HG03280 (cell line): ENCODE measurements around the gene CSF2.

ENCODE experiments used
- ATAC-seq: cut with Tn5 transposase; IDR thresholded peaks from one replicate; pipeline ENCODE4 v1.9.1; 2021; ENCODE audit warnings: mild to moderate bottlenecking, moderate library complexity; ENCODE audit not compliant: unreplicated experiment

The CSF2 gene

DNA sequence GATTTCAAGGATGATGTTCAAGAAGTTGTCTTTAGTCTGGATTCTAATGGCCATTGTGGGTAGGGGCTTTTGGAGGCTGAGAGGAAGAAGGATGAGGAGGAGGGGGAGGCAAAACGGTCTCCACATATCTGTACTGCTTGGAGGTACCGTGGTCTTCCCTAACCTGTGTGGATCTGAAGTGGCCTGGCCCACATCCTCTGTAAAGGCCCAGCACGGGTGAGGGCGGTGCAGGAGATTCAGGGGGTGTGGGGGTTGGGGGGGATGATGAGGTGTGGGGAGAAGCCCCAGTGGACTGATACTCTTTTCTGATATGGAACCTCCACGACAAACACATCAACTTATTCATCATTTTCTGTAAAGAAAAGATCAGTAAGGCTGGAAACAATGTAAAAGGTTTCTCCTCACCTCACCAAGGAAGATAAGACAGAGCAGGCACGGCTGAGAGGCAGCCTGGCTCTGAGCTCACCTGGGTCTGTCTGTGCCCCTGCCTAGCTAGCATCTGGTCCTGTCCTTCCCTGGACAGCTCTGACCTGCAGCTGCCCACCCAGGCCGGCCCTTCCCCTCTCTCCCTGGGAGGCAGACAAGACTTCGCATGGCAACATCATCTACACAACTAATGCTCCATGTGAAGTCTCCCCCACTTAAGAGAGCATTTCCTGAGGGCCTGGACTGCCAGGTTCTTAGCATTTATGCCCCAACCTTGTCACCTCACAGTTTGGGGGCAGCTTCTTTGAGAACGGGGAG is 18.7 kb upstream of the CSF2 start:
- no peak for ATAC-seq

GRCh38 chr5:132055441-132055807 is 18.2 kb upstream of the CSF2 start:
- ATAC-seq = no peak

- ATAC-seq = no peak
These were observed 17.6 kb upstream of the CSF2 start for GRCh38 chr5:132055808-132056609.

GRCh38 chr5:132056610-132057497 is 16.7 kb upstream of the CSF2 start:
- ATAC-seq = no peak

- ATAC-seq = no peak
These were observed 15.9 kb upstream of the CSF2 start for GRCh38 chr5:132057498-132058255.

GRCh38 chr5:132058646-132059042 is 14.9 kb upstream of the CSF2 start:
- no peak for ATAC-seq

GRCh38 chr5:132059043-132059695 is 14.4 kb upstream of the CSF2 start:
- no peak for ATAC-seq

DNA sequence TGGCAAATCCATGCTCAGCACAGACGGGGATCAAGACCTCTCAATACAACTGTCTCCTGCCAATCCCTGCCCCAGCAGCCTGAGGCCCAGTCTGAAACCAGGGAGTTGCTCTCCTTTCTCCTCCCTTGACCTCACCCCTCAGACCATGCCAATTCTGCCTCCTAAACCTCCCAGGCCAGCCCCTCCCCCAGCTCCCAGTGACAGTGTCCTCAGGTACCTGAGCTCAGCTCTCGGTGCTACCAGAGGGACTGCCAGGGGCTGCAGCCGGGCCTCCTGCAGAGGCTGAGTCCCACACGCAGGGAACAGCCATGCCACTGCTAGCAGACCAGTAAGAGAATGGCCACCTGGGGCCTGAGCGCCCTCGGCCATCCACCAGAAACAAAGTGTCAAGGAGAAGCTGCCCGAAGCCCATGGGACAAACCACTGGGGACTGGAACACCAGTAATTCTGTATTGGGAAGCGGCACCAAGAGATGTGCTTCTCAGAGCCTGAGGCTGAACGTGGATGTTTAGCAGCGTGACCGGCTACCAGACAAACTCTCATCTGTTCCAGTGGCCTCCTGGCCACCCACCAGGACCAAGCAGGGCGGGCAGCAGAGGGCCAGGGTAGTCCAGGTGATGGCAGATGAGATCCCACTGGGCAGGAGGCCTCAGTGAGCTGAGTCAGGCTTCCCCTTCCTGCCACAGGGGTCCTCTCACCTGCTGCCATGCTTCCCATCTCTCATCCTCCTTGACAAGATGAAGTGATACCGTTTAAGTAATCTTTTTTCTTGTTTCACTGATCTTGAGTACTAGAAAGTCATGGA is 13.7 kb upstream of the CSF2 start:
- ATAC-seq = no peak

GRCh38 chr5:132060501-132061161 is 13.0 kb upstream of the CSF2 start, which contains the start of gene IL3:
IL3 (plus strand) TSS chr5:132060655; CDS start chr5:132060707, 52 bp downstream.
- ATAC-seq = no peak

DNA sequence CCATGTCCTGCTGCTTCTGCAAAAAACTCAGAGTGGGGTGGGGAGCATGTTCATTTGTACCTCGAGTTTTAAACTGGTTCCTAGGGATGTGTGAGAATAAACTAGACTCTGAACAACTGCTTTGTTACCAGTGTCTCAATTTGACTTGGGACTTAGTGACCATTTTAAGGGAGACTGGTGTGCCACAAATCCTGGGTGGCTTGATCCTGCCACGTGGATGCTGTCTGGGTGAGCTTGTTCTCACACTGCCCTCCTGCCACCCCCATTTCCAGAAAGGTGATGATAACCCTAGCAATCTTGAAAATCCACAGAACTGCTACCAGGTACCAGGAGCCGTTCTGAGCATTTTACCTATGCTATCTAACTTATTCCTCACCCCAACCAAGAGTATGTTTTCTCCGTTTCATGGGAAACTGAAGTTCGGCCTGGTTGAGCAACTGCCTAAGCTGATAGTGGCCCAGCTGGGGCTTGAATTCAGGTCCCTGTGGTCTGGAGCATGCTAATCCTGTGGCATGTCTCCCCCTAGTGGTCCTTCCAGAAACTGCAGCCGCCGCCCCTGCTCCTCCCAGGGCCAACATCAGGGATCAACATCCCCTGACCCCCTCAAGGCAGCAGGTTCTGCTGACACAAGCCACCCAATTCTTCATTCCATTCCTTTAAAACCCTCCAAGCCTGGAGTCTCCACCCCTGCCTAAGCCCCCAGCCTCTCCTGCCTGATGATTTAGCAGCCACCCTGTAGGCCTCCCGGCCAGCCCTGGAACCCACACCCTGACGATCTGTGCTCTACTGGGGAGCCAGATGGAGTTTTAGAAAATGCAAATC is 10.3 kb upstream of the CSF2 start:
- peak; percentile 55 for ATAC-seq

DNA sequence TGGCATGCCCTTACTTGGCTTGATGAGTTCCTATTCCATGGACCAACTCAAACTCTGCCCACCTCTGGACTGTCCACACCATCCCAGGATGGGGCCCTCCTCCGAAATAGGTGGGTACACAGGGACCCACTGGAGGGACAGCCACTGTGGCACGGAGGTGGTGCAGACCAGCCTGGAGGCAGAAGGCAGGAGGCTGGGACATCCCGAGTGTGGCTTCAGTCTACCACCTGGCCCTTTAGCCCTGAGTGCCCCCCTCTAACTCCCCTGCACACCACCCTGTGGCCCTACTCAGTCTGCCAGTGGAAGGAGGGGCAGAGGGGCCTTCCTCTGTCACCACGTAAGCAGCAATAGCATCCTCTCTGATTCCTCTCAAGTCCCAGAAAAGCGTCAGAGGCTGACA is 9.4 kb upstream of the CSF2 start:
- no peak for ATAC-seq

DNA sequence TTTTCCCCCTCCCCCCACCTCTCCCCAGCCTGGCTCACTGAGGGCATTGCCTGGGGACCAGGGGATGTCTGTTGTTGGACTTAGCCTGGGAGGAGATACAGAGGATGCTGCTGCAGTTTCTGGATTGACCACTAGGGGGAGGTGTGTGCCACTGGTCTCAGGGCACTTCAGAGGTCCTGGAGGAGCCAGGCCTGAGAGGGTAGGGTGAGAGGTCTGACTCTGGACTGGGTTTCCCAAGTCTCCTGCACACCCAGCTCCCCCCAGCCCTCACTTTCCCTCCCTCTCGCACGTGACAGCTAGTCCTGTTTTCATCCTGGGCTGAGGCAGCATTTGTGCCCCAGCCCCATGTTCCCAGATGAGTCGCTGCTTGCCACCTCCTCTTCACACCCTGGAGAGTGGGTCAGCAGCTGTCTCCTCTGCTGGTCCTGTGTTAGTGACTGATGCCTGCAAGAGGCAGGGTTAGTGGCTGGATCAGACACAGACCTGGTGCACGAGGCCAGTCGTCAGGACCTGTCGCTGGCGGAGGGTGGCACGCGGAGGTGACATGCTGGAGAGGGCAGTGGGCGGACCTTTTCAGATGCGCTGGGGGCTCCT is 8.8 kb upstream of the CSF2 start:
- ATAC-seq = peak; percentile 64

- peak; percentile 45 for ATAC-seq
These were observed 8.1 kb upstream of the CSF2 start for GRCh38 chr5:132065351-132065937.

GRCh38 chr5:132065951-132066701 is 7.5 kb upstream of the CSF2 start:
- no peak for ATAC-seq

GRCh38 chr5:132066871-132067270 is 6.7 kb upstream of the CSF2 start:
- no peak for ATAC-seq

DNA sequence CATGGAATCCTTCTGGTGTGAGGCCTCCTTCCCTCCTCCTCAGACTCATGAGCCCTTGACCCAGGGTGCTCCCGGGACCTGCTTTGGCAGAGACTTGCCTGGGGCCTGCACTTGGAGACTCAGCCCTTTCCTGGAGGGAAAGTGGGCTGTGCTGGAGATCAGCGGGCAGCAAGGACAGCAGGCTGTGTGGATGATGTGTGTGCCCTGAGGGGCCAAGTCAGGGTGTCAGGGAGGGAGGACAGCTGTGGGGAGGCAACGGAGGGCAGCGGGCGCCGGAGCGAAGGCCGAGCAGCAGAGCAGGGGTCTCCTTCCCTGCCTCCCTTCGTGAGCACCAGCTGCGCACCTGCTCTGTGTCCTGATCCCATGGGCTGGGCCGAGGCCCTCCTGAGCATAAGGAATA is 6.1 kb upstream of the CSF2 start:
- ATAC-seq = no peak
